HEK293 (cell line): ENCODE data around the gene MIF.

Source experiments
- KLF1 ChIP-seq: fragments of 450-650 bp; formaldehyde crosslinking; IDR thresholded peaks from 2 replicates; pipeline ENCODE4 v1.5.1; 2016; ENCODE audit warnings: missing biosample characterization, missing genetic modification characterization
- PRDM1 ChIP-seq: fragments of 450-650 bp; formaldehyde crosslinking; IDR thresholded peaks from 2 replicates; pipeline ENCODE4; 2016; ENCODE audit warnings: missing biosample characterization, missing genetic modification characterization
- PRDM2 ChIP-seq: fragments of 450-650 bp; formaldehyde crosslinking; IDR thresholded peaks from 2 replicates; pipeline ENCODE4 v1.5.1; 2016; ENCODE audit warnings: missing biosample characterization, missing genetic modification characterization, borderline replicate concordance
- ZBTB10 ChIP-seq: fragments of 450-650 bp; formaldehyde crosslinking; IDR thresholded peaks from 2 replicates; pipeline ENCODE4 v1.5.1; 2016; ENCODE audit warnings: missing biosample characterization, missing genetic modification characterization
- ZBTB48 ChIP-seq: fragments of 450-650 bp; formaldehyde crosslinking; IDR thresholded peaks from 2 replicates; pipeline ENCODE4 v1.5.1; 2016; ENCODE audit warnings: missing biosample characterization, missing genetic modification characterization
- ZFP69B ChIP-seq: fragments of 450-650 bp; formaldehyde crosslinking; IDR thresholded peaks from 2 replicates; pipeline ENCODE4 v1.5.1; 2016; ENCODE audit warnings: missing biosample characterization, missing genetic modification characterization
- ZNF10 ChIP-seq: fragments of 450-650 bp; formaldehyde crosslinking; IDR thresholded peaks from 2 replicates; pipeline ENCODE4 v1.5.1; 2017; ENCODE audit warnings: missing biosample characterization, missing genetic modification characterization
- ZNF132 ChIP-seq: fragments of 450-650 bp; formaldehyde crosslinking; IDR thresholded peaks from 2 replicates; pipeline ENCODE4 v1.5.1; 2017; ENCODE audit warnings: missing biosample characterization, missing genetic modification characterization, borderline replicate concordance
- ZNF146 ChIP-seq: fragments of 450-650 bp; formaldehyde crosslinking; IDR thresholded peaks from 2 replicates; pipeline ENCODE4 v1.5.1; 2016; ENCODE audit warnings: missing biosample characterization, missing genetic modification characterization
- ZNF18 ChIP-seq: fragments of 450-650 bp; formaldehyde crosslinking; IDR thresholded peaks from 2 replicates; pipeline ENCODE4 v1.5.1; 2016; ENCODE audit warnings: missing biosample characterization, missing genetic modification characterization
- ZNF2 ChIP-seq: fragments of 450-650 bp; formaldehyde crosslinking; IDR thresholded peaks from 2 replicates; pipeline ENCODE4 v1.5.1; 2016; ENCODE audit warnings: missing biosample characterization, missing genetic modification characterization
- ZNF266 ChIP-seq: fragments of 450-650 bp; formaldehyde crosslinking; IDR thresholded peaks from 2 replicates; pipeline ENCODE4 v1.5.1; 2016; ENCODE audit warnings: missing biosample characterization, missing genetic modification characterization, low read depth
- ZNF274 ChIP-seq, 2 experiments: fragments of 200-500 bp in 1 of 2; fragments of 450-650 bp in 1 of 2; sonication (Bioruptor generic) in 1 of 2; formaldehyde crosslinking in 1 of 2; IDR thresholded peaks; 2 replicates each; pipeline versions ENCODE4 v1.5.1 to v1.6.1; 2014 to 2016; ENCODE audit warnings: borderline replicate concordance in 1 of 2, inconsistent platforms in 1 of 2, low read length in 1 of 2, missing biosample characterization in 1 of 2, missing genetic modification characterization in 1 of 2
- ZNF280D ChIP-seq: fragments of 450-650 bp; formaldehyde crosslinking; IDR thresholded peaks from 2 replicates; pipeline ENCODE4 v1.5.1; 2016; ENCODE audit warnings: missing biosample characterization, missing genetic modification characterization
- ZNF292 ChIP-seq: fragments of 450-650 bp; formaldehyde crosslinking; IDR thresholded peaks from 2 replicates; pipeline ENCODE4 v1.5.1; 2016; ENCODE audit warnings: low read depth, missing biosample characterization, missing genetic modification characterization, borderline replicate concordance
- ZNF324 ChIP-seq: fragments of 450-650 bp; formaldehyde crosslinking; IDR thresholded peaks from 2 replicates; pipeline ENCODE4 v1.5.1; 2016; ENCODE audit warnings: missing biosample characterization, missing genetic modification characterization
- ZNF48 ChIP-seq: fragments of 450-650 bp; formaldehyde crosslinking; IDR thresholded peaks from 2 replicates; pipeline ENCODE4 v1.5.1; 2016; ENCODE audit warnings: missing biosample characterization, missing genetic modification characterization
- ZNF513 ChIP-seq: fragments of 450-650 bp; IDR thresholded peaks from 2 replicates; pipeline ENCODE4 v1.5.1; 2018; ENCODE audit warnings: missing biosample characterization, missing genetic modification characterization
- ZNF514 ChIP-seq: fragments of 450-650 bp; formaldehyde crosslinking; IDR thresholded peaks from 2 replicates; pipeline ENCODE4 v1.5.1; 2016; ENCODE audit warnings: missing biosample characterization, missing genetic modification characterization
- ZNF529 ChIP-seq: fragments of 450-650 bp; formaldehyde crosslinking; IDR thresholded peaks from 2 replicates; pipeline ENCODE4 v1.5.1; 2017; ENCODE audit warnings: missing genetic modification characterization, missing biosample characterization; ENCODE audit not compliant: insufficient replicate concordance
- ZNF560 ChIP-seq: fragments of 450-650 bp; formaldehyde crosslinking; IDR thresholded peaks from 2 replicates; pipeline ENCODE4 v1.5.1; 2017; ENCODE audit warnings: missing biosample characterization, missing genetic modification characterization, borderline replicate concordance
- ZNF664 ChIP-seq: fragments of 450-650 bp; formaldehyde crosslinking; IDR thresholded peaks from 2 replicates; pipeline ENCODE4 v1.5.1; 2016; ENCODE audit warnings: missing biosample characterization, missing genetic modification characterization
- ZNF776 ChIP-seq: fragments of 450-650 bp; formaldehyde crosslinking; IDR thresholded peaks from 2 replicates; pipeline ENCODE4 v1.5.0; 2017; ENCODE audit warnings: missing biosample characterization, missing genetic modification characterization, borderline replicate concordance

The MIF gene

GRCh38 chr22:23894710-23895598, 771 bp downstream of the MIF start (continued):
- TF ChIP-seq PRDM2 (no peak), ZNF529 (tag by site-specific recombination) (no peak), ZNF280D (tag by site-specific recombination) (no peak), ZNF324 (peak; percentile 55; the same call in 1 of the 2 replicates), ZBTB48 (no peak), ZNF274 (IDR thresholded peaks at IDR 0.05; ENCODE audit: low read length) (no peak), ZNF274 (tag by site-specific recombination; IDR thresholded peaks at IDR 0.05; ENCODE audit: borderline replicate concordance) (no peak), ZNF2 (no peak), ZNF266 (tag by site-specific recombination) (no peak), ZNF18 (no peak), ZNF146 (tag by site-specific recombination) (no peak), ZNF132 (tag by site-specific recombination) (no peak), ZNF48 (tag by site-specific recombination) (no peak), ZFP69B (tag by site-specific recombination) (peak; percentile 53; the same call in 1 of the 2 replicates), ZNF560 (tag by site-specific recombination) (no peak), ZNF10 (tag by site-specific recombination) (peak; percentile 46; the same call in 1 of the 2 replicates), ZNF776 (tag by site-specific recombination) (no peak), KLF1 (tag by site-specific recombination) (peak; percentile 72), ZNF292 (tag by site-specific recombination) (no peak), ZNF664 (tag by site-specific recombination) (no peak), ZNF514 (tag by site-specific recombination) (no peak), PRDM1 (no peak), ZNF513 (tag by site-specific recombination) (no peak), ZBTB10 (no peak; the same call in 1 of the 2 replicates)
